ENCODE measurements around the gene DYNLT4.
"Not testable (repeated sequence)": the region's sequence is repeated elsewhere in the genome, so short reads cannot be mapped to it uniquely, and the experiment has no call there.

DYNLT4 gene

GRCh38 chr1:44808063-44808937, 1.1 kb upstream of the DYNLT4 start, which contains the start of gene BTBD19:
BTBD19 (plus strand) TSS chr1:44808523; CDS start chr1:44808821, 298 bp downstream.
- peak; percentile 89 for DNase-seq

DNA sequence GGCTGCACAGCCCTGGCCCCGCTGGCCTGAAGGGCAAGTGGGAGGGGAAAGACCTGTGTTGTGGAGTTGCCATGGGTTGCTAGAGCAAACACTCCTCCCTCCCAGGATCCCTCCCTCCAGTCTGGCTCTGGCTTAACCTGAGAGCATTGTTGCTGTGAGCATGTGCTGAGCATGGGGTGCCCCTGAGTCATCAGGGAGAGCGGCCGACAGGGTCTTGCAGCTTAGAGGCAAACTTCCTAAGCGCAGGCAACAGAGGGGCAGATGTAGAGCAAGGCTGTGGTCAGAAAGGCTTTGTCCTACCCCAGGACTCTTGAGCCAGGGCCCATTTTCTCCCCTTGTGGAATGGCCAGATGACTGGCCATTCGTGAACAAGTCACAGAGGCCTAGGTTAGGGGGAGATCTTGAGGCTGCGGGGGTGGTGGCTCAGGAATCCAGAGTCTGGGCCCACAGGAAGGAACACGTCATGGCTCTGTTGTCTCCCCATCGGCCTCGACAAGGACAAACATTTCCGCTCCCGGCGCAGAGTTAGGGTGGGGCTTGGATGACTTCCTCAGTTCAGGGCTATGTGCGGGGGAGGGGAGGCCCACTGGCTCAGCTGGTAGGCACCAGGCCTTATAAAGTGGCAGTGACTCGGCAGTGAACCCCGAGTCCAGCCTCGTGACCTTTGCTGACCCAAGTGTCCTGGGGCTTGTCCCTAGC, 362 bp upstream of the DYNLT4 start:
- peak; percentile 91 for DNase-seq

- DNase-seq = no peak
These were observed 987 bp downstream of the DYNLT4 start for GRCh38 chr1:44806025-44806703.

- DNase-seq = no peak
These were observed 1.7 kb downstream of the DYNLT4 start for GRCh38 chr1:44805311-44806024.

DNA sequence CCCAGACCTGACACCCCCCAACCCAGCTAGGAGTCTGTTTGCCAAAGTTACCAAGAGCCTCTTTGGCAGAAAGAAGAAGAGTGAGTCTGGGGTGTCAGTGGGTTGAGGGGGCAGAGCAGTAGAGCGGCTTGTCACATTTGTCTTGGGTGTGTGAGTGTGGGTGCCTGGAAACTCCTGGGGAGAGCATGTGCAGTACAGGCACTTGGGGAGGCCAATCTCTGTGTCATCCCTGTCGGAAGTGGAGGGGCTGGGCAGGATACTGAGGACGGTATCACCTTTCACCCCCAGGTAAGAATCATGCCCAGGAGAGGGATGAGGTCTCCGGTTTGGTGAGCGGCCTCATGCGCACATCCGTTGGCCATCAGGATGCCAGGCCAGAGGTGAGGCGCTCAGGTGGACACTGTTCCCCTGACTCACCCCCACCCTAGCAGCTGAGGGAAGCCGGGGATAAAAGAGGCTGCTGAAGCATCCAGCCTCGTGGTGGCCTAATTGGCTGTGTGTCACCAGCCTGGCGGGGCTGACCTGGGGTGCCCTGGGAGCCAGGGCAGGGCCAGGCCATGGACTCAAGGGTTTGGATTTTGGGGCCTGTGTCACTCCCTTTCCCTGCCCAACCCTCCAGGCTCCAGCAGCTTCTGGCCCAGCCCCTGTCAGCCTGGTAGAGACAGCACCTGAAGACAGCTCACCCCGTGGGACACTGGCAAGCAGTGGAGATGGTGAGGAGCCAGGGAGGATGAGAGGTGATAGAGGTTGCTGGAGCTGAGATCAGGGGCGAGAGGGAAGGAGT, 3.6 kb downstream of the DYNLT4 start:
- DNase-seq = no peak

GRCh38 chr1:44803062-44803311, 4.2 kb downstream of the DYNLT4 start:
- no peak for DNase-seq

- DNase-seq = no peak
These were observed 4.7 kb downstream of the DYNLT4 start for GRCh38 chr1:44802306-44803061.

DNA sequence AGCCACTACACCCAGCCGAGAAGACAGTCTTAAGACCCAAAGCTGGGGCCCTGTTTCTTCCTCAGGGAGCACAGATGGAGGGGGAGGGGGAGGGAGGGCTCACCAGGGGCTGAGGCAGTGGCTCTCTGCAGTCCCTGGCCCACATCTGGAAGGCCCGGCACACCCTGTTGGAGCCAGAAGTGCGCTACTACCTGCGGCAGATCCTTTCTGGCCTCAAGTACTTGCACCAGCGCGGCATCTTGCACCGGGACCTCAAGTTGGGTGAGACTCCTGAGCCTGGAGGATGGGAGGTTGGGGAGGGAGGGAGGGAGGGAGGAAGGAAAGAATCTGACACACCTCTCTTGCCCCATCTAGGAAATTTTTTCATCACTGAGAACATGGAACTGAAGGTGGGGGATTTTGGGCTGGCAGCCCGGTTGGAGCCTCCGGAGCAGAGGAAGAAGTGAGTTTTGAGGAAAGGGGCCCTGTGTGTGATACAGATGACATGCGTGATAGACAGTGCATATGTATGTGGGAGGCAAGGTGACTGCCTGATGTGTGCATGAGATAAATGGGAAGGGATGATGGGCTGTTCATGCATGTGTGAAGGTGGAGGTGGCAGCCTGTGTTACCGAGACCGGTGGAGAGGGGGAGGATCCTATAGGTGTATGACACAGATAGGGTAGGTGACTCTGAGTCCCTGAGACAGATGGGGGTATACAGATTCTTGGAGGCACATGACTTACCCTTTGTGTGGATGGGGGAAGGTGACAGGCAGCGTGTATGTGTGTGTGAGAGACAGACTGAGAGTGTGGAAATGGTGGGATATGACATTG, 5.5 kb downstream of the DYNLT4 start:
- peak; percentile 71 for DNase-seq

DNA sequence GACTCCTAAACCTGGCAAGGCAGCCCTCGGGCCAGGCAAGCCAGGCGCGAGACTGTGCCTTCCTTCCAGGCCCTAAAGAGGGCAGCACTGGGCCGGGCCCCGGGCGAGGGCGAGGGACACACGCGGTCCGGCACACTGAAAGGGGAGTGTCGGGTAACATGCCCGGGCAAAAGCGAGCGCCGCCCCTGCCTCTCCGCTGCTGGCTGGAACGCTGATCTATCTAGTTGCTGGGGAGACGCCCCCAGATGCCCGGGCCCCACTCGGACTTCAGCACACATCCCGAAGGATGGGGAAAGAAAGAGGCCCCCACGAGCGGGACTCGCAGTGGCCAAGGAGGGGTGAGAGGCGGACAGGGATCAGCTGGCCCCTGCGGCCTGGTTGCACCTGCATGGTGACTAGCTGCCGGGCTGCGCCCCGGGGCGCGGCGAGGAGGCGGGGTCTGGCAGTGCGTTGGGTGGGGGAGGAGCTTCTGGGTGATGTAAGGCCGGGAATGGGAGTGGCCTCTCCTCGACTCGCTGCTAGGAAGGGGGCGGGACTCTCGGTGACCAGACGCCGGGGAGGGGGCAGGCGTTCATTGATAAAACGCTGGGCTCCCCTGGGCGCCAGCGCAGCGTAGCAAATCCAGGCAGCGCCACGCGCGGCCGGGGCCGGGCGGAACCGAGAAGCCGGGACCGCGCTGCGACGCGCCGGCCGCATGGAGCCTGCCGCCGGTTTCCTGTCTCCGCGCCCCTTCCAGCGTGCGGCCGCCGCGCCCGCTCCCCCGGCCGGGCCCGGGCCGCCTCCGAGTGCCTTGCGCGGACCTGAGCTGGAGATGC, 7.2 kb downstream of the DYNLT4 start, which contains the start of gene PLK3:
TSS of gene PLK3 (plus strand) at position 608 of the 815 bp plus-strand sequence. CDS start at position 695, 87 bp downstream.
- DNase-seq = peak; percentile 99

- no peak for DNase-seq
These were observed 8.4 kb downstream of the DYNLT4 start for GRCh38 chr1:44798481-44799365.

- DNase-seq = not testable (repeated sequence)
These were observed 9.3 kb downstream of the DYNLT4 start for GRCh38 chr1:44797886-44798285.

DNA sequence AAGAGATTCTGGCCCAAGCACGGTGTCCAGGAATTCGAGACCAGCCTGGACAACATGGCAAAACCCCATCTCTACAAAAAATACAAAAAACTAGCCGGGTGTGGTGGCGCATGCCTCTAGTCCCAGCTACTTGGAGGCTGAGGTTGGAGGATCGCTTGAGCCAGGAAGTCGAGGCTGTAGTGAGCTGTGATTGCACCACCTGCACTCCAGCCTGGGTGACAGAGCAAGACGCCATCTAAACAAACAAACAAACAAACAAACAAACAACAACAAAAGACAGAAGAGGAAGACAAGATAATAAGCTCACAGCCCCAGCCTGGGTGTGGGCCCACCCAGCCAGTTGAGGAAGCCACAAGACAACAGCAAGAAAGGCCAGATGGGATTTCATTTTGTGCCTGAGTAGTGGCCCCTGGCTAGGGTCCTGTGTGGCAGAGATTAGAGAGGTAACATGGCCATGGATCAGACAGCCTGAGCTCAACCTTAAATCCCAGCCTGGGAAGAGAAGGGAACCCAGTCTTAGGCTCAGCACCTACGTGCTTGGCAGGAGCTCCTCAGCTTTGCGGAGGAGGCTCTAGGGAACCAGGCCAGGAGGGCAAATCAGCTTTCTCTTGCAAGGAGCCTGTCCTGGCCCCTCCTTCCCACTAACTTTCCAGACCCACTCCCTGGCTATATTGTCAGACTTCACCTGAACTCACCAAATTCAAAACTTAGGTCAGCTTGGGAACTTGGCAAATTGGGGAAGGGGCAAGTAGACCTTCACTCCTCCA, 14.2 kb downstream of the DYNLT4 start:
- no peak for DNase-seq

- DNase-seq = no peak
These were observed 16.0 kb downstream of the DYNLT4 start for GRCh38 chr1:44790968-44791801.

DNA sequence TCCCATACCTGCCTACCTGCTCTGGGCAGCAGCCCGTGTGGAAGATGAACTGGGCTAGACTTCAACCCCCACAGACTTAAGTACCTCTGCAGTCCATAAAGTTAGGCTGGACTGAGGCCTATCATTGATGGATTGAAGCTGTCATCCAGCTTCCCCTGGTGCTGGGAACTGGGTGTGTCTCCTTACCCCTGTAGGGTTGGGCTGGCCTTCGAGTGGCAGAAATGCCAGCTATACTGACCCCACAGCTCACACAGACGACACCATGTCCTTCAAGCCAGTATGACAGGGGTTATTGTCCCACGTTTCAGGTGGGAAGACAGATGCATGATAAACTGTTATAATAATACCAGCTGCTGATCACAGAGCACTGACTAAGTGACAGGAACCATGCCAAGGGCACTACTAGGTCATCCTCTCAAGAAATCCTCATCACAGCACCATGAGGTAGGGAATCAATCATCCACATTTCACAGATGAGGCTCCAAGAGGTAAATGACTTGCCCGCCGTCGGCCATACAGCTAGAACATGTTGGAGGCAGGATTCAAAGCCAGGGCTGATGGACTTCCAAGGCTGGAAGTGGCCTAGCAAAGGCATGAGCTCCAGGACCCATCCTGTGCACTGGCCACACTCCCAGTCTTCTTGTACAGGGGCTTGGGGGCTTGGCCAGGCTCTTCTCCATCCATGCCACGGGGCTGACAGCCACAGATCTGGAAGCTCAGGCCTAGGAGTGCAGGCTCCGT, 18.9 kb downstream of the DYNLT4 start, which contains the start of gene BEST4:
TSS of gene BEST4 (minus strand) at position 51 of the 741 bp plus-strand sequence. CDS start 465 bp downstream, outside the sequence.
- DNase-seq = no peak

GRCh38 chr1:44787506-44787905, 19.6 kb downstream of the DYNLT4 start:
- no peak for DNase-seq
